Measurements from ENCODE around the gene GNG13.
"Not testable (repeated sequence)": the region's sequence is repeated elsewhere in the genome, so short reads cannot be mapped to it uniquely, and the experiment has no call there.

- not testable (repeated sequence) for TF ChIP-seq MAFK (IDR thresholded peaks at IDR 0.05; ENCODE audit: low read depth, low read length); POLR2A (IDR thresholded peaks at IDR 0.05; ENCODE audit: low read depth, low read length); CTCF (conservative IDR thresholded peaks at IDR 0.05; ENCODE audit: low read depth, low read length); FOS (IDR thresholded peaks at IDR 0.05; ENCODE audit: low read depth, low read length); SMC3 (IDR thresholded peaks at IDR 0.05; ENCODE audit: low read depth, low read length); USF2 (IDR thresholded peaks at IDR 0.05; ENCODE audit: low read depth, low read length)
Observed at GRCh38 chr16:820044-820408, 19.5 kb upstream of the GNG13 start.

Data from IMR-90 (cell line).